Thoracic aorta (tissue), 2 donors: Measurements from ENCODE around the gene CD7. TPM values are rescaled to one million over a fixed set of nuclear protein-coding genes. Genes with fewer than 3 reads are reported as not detected.
"Not testable (repeated sequence)": the region's sequence is repeated elsewhere in the genome, so short reads cannot be mapped to it uniquely, and the experiment has no call there.

Experiments used
- ATAC-seq: fragments of 150-250 bp; one replicate; pipeline ENCODE4 v1.8.0; 2017; ENCODE audit warnings: low read depth; ENCODE audit not compliant: insufficient number of reproducible peaks, low FRiP score
- DNase-seq: peaks from one replicate; pipeline ENCODE4 v3.0.0-alpha.2; 2020; ENCODE audit warnings: low spot score
- H3K27ac ChIP-seq, 2 donors: fragments of 200-600 bp; sonication (generic); 1 replicate in 1 of 2; 2 replicates in 1 of 2; pipeline ENCODE4 v1.5.1; 2016; ENCODE audit warnings: mild to moderate bottlenecking in 2 of 2, moderate library complexity in 2 of 2
- H3K27me3 ChIP-seq: fragments of 200-600 bp; sonication (generic); replicated peaks from 2 replicates; pipeline ENCODE4 v1.6.0; 2016; ENCODE audit warnings: mild to moderate bottlenecking; ENCODE audit not compliant: insufficient read depth
- H3K36me3 ChIP-seq: fragments of 200-600 bp; sonication (generic); one replicate; pipeline ENCODE4 v1.5.1; 2016
- H3K4me1 ChIP-seq, 2 donors: fragments of 200-600 bp; sonication (generic); 1 replicate in 1 of 2; 2 replicates in 1 of 2; pipeline versions ENCODE4 v1.5.1 to v1.6.0; 2016; ENCODE audit warnings: low read depth in 2 of 2, mild to moderate bottlenecking in 1 of 2; ENCODE audit not compliant: control insufficient read depth in 1 of 2
- H3K4me3 ChIP-seq: fragments of 200-600 bp; sonication (generic); 2 replicates; pipeline ENCODE4 v1.5.1; 2016; ENCODE audit warnings: mild to moderate bottlenecking
- H3K9me3 ChIP-seq: fragments of 200-600 bp; sonication (generic); 2 replicates; pipeline ENCODE4 v1.5.1; 2016
- CTCF ChIP-seq: fragments of 200-600 bp; sonication (generic); IDR thresholded peaks from one replicate; pipeline ENCODE4 v1.5.1; 2019; ENCODE audit warnings: antibody characterized with exemption
- total RNA-seq, 2 donors: library from RNA; depleted of rRNA; stranded (reverse); fragments of >200 nt; gene quantifications; one replicate each; pipeline versions ENCODE4 v1.1.0 to v1.2.3, GENCODE V29; 2016

The CD7 gene
- total RNA-seq, 2 donors from 2014 or later: 3.0 to 3.5 TPM

DNA sequence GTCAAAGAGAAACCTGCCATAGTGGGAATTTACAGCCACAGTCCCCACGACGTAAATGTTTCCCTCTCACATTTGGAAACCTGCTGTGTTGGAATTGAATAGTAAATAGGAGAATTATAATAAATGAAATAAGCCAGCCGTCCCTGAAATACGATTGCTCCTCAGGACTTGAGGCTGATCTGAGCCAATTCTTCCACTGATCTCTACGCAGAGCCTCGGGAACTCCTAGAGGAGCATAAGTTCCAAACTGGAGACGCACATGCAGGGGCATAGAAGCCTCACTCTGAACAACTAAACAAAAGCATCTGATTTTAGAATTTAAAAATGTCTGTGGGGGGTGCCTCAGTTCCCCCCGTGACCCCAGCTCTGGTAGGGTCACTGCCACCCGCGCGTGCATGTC is 31.5 kb upstream of the CD7 start:
- TF ChIP-seq CTCF: no peak
- DNase-seq (no peak), ATAC-seq (no peak)
- Histone ChIP-seq H3K4me1 (no peaks in the 10 kb centered on the region), H3K27ac (no peak overlapping the region), H3K27me3 (no peaks in the 10 kb centered on the region), H3K4me3 (no peak overlapping the region), H3K36me3 (no peaks in the 10 kb centered on the region), H3K9me3 (no peaks in the 10 kb centered on the region)

DNA sequence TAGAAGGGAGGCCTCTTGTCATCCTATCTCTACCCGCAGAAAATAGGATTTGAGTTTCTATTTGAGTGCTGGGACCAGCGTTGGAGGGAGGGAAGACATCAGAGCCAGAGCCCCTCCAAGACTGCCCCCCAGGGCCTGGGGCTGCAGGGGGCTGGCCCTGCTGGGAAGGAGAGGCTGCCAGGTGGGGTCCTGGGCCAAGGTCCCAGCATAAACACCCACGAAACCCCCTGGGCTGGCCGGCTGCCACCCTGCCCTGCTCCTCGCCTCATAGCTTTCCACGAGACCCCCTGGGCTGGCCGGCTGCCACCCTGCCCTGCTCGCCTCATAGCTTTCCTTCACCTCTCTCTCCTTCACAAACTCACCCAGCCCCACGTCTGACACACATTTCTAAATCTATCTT is 31.0 kb upstream of the CD7 start:
- Histone ChIP-seq H3K4me3 (no peak overlapping the region), H3K27ac (no peak overlapping the region), H3K4me1 (no peaks in the 10 kb centered on the region), H3K27me3 (no peaks in the 10 kb centered on the region), H3K9me3 (no peaks in the 10 kb centered on the region), H3K36me3 (no peaks in the 10 kb centered on the region)
- no peak for TF ChIP-seq CTCF
- no peak for DNase-seq
- no peak for ATAC-seq

GRCh38 chr17:82347994-82348393 is 30.6 kb upstream of the CD7 start:
- not testable (repeated sequence) for ATAC-seq, DNase-seq, H3K27me3 ChIP-seq, H3K9me3 ChIP-seq, H3K36me3 ChIP-seq, H3K4me3 ChIP-seq, H3K4me1 ChIP-seq, H3K27ac ChIP-seq

DNA sequence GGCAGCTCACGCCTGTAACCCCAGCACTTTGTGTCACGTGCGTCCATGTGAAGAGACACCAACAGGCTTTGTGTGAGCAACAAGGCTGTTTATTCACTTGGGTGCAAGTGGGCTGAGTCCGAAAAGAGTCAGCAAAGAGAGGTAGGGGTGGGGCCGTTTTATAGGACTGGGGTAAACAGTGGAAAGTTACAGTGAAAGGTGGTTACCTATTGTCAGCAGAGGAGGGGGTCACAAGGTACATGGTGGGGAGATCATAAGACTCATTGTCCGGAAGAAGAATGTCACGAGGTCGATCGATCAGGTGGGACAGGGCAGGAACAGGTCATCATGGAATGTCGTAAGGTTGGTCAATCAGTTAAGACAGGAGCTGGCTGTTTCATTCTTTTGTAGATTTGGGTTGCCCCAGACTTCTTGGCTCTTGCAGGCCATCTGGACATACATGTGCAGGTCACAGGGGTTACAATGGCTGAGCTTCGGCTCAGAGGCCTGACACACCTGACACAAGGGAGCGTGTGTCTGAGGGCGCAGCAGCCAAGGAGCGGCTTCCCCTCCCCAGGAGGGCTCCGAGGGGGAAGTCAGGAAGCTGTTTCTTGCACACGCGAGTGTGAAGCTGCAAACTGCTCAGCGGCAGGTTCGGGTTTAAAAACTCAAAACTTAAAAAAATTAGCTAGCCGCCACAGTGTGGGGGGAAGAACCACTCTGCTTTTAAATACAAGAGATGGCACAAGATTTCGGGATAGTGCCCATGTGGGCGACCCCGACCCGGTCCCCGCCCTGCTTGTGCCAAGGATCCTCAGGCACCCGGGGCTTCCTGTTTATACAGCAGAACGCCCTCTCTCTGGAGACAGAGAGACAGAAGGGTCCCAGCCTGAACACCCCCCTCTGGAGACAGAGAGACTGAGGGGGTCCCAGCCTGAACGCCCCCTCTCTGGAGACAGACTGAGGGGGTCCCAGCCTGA is 29.2 kb upstream of the CD7 start:
- ATAC-seq (no peak), DNase-seq (no peak)
- no peak overlapping the region for H3K4me3 ChIP-seq
- no peaks in the 10 kb centered on the region for H3K4me1 ChIP-seq
- no peaks in the 10 kb centered on the region for H3K27me3 ChIP-seq
- no peak for TF ChIP-seq CTCF
- H3K9me3 ChIP-seq: no peaks in the 10 kb centered on the region
- H3K36me3 ChIP-seq: no peaks in the 10 kb centered on the region
- H3K27ac ChIP-seq: no peak overlapping the region

- Histone ChIP-seq H3K36me3 (no peaks in the 10 kb centered on the region), H3K27me3 (no peaks in the 10 kb centered on the region), H3K4me1 (no peaks in the 10 kb centered on the region), H3K9me3 (no peaks in the 10 kb centered on the region), H3K4me3 (no peak overlapping the region), H3K27ac (no peak overlapping the region)
- TF ChIP-seq CTCF: no peak
- DNase-seq (no peak), ATAC-seq (no peak)
These were observed 28.0 kb upstream of the CD7 start for GRCh38 chr17:82345151-82345976.
